ENCODE results near the gene KIF26A.

The KIF26A gene

DNA sequence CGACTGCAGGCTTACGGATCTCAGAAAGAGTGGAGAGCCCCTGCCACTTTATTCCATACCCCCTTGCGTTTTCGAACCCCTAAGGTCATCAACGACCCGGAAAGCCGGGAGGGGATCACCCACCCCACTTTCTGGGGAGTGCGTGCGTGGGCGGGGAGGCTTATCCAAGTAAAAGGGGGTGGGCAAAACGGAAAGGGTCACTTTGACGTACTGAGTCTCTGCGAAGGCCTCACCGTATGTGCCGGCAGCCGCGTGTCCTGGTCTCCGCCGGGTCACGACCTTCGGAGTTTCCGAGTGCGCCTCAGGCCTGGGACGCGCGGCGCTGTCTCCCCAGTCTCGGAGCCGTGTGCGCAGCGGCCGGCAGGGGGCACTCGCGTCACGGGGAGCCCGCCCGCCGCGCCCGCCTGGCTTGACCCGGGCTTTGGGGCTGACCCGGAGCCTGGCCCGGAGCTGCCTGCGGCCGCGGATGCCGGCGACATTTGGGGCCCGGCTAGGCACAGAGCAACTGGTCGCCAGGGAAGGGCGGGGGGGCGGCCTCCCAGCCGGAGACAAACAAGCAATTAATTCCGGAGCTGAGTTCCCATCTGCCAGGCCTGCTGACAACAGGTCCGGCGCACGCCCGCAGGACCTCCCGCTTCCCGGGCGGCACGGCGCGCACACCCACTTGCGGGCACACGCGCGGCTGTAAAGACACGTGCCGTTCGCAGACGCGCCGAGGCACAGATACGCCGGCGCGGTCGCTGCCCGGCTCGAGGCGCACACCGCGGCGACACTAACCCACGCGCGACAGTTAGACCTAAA is 890 bp upstream of the KIF26A start (continued):
- TF ChIP-seq ZNF146 (tag by site-specific recombination; IDR thresholded peaks at IDR 0.05) = 0 out of 2 replicates have a peak, but pooled peaks have one; percentile 15
- TF ChIP-seq ZNF18 (tag by site-specific recombination; IDR thresholded peaks at IDR 0.05) = no peak
- TF ChIP-seq MZF1 (tag by site-specific recombination; IDR thresholded peaks at IDR 0.05; ENCODE audit: borderline replicate concordance) = no peak
- TF ChIP-seq ZNF677 (tag by site-specific recombination; IDR thresholded peaks at IDR 0.05) = no peak
- peak; percentile 88 for TF ChIP-seq ZIC2 (tag by site-specific recombination; IDR thresholded peaks at IDR 0.05)
- TF ChIP-seq, protein P1, sequence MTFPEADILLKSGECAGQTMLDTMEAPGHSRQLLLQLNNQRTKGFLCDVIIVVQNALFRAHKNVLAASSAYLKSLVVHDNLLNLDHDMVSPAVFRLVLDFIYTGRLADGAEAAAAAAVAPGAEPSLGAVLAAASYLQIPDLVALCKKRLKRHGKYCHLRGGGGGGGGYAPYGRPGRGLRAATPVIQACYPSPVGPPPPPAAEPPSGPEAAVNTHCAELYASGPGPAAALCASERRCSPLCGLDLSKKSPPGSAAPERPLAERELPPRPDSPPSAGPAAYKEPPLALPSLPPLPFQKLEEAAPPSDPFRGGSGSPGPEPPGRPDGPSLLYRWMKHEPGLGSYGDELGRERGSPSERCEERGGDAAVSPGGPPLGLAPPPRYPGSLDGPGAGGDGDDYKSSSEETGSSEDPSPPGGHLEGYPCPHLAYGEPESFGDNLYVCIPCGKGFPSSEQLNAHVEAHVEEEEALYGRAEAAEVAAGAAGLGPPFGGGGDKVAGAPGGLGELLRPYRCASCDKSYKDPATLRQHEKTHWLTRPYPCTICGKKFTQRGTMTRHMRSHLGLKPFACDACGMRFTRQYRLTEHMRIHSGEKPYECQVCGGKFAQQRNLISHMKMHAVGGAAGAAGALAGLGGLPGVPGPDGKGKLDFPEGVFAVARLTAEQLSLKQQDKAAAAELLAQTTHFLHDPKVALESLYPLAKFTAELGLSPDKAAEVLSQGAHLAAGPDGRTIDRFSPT (tag by site-specific recombination; IDR thresholded peaks at IDR 0.05) = peak; percentile 78
- 0 out of 2 replicates have a peak, but pooled peaks have one; percentile 5 for TF ChIP-seq EGR2 (tag by site-specific recombination; IDR thresholded peaks at IDR 0.05; ENCODE audit: low read depth)
- TF ChIP-seq ZNF521 (tag by site-specific recombination; IDR thresholded peaks at IDR 0.05) = no peak

- CTCF ChIA-PET = interaction anchor here (0.7 to 1.2 kb wide), 3 partner anchors 11 to 425 kb away, joined by 4 read pairs; no protein-coding TSS in a partner anchor
- Histone ChIP-seq H3K4me1 (ENCODE audit: control insufficient read depth, insufficient read depth, low read length) (peaks cover 7% of the 10 kb centered on the region), H3K36me3 (ENCODE audit: control insufficient read depth in 2 of 2, insufficient read depth in 1 of 2, low read length in 2 of 2) (peaks cover 0 to 16% of the 10 kb centered on the region in 2 experiments; a peak in 1 of 3 replicates), H3K4me3 (ENCODE audit: low read depth, low read length) (peak overlapping the region; percentile 45), H3K9me3 (ENCODE audit: control insufficient read depth, insufficient read depth, low read depth, low read length) (no peaks in the 10 kb centered on the region), H3K27ac (ENCODE audit: extremely low read depth, low read depth, low read length) (peak overlapping the region; percentile 76; the same call in 1 of the 2 replicates)
- POLR2A ChIA-PET = no interaction called here
- no peak for TF ChIP-seq ZNF596 (tag by site-specific recombination; IDR thresholded peaks at IDR 0.05)
- no peak for TF ChIP-seq ZNF10 (tag by site-specific recombination; IDR thresholded peaks at IDR 0.05)
- TF ChIP-seq ZBTB7A (tag by site-specific recombination; IDR thresholded peaks at IDR 0.05; ENCODE audit: low read depth) = peak; percentile 49; the same call in 1 of the 2 replicates
- no peak for TF ChIP-seq ZNF48 (tag by site-specific recombination; IDR thresholded peaks at IDR 0.05)
- no peak for TF ChIP-seq ZNF768 (tag by site-specific recombination; IDR thresholded peaks at IDR 0.05)
- TF ChIP-seq ZNF843 (tag by site-specific recombination; IDR thresholded peaks at IDR 0.05) = no peak
- TF ChIP-seq ZNF354C (tag by site-specific recombination; IDR thresholded peaks at IDR 0.05; ENCODE audit: borderline replicate concordance, low read depth) = no peak
- TF ChIP-seq ZNF629 (tag by site-specific recombination; IDR thresholded peaks at IDR 0.05) = no peak
- no peak for TF ChIP-seq ZNF362 (tag by site-specific recombination; IDR thresholded peaks at IDR 0.05)
- no peak for TF ChIP-seq ZNF391 (tag by site-specific recombination; IDR thresholded peaks at IDR 0.05; ENCODE audit: borderline replicate concordance, low read depth)
- no peak for TF ChIP-seq GLI4 (tag by site-specific recombination; IDR thresholded peaks at IDR 0.05)
- TF ChIP-seq ZNF830 (tag by site-specific recombination; IDR thresholded peaks at IDR 0.05; ENCODE audit: low read depth) = no peak
- TF ChIP-seq ZFHX2 (tag by site-specific recombination; conservative IDR thresholded peaks at IDR 0.05) = peak; percentile 61
- no peak for TF ChIP-seq ZNF600 (tag by site-specific recombination; IDR thresholded peaks at IDR 0.05)
- no peak for TF ChIP-seq ZNF660 (tag by site-specific recombination; IDR thresholded peaks at IDR 0.05)
- no peak for TF ChIP-seq ZNF624 (tag by site-specific recombination; IDR thresholded peaks at IDR 0.05)
- 0 out of 2 replicates have a peak, but pooled peaks have one; percentile 30 for TF ChIP-seq ZNF677 (tag by site-specific recombination; IDR thresholded peaks at IDR 0.05)
- TF ChIP-seq KLF8 (tag by site-specific recombination; IDR thresholded peaks at IDR 0.05) = peak; percentile 25; the same call in 1 of the 2 replicates
- no peak for TF ChIP-seq ZNF501 (tag by site-specific recombination; IDR thresholded peaks at IDR 0.05)
- TF ChIP-seq EGR2 (tag by site-specific recombination; IDR thresholded peaks at IDR 0.05; ENCODE audit: low read depth) = peak; percentile 15; the same call in 1 of the 2 replicates
- TF ChIP-seq GLIS2 (tag by site-specific recombination; IDR thresholded peaks at IDR 0.05) = peak; percentile 82
- no peak for TF ChIP-seq ELK4 (IDR thresholded peaks at IDR 0.05; ENCODE audit: borderline replicate concordance, low read depth, low read length)
- 0 out of 2 replicates have a peak, but pooled peaks have one; percentile 14 for TF ChIP-seq ZNF76 (tag by site-specific recombination; IDR thresholded peaks at IDR 0.05; ENCODE audit: borderline replicate concordance, low read depth)
- no peak for TF ChIP-seq ZNF223 (tag by site-specific recombination; IDR thresholded peaks at IDR 0.05)
Measured at GRCh38 chr14:104138718-104139459, 502 bp downstream of the KIF26A start.

Data from HEK293 (cell line).